22Rv1 (cell line): ENCODE results near the gene PIGB.

Experiments
- CTCF ChIP-seq: fragments of 450-650 bp; IDR thresholded peaks from 2 replicates; pipeline ENCODE4 v1.5.1; 2017; ENCODE audit warnings: mild to moderate bottlenecking
- ZFX ChIP-seq: fragments of 450-650 bp; IDR thresholded peaks from 2 replicates; pipeline ENCODE4 v1.6.1; 2017; ENCODE audit warnings: antibody characterized with exemption, borderline replicate concordance

GRCh38 chr15:55401786-55402246 lies 82.8 kb downstream of the PIGB start:
- TF ChIP-seq CTCF (no peak), ZFX (no peak)
